GM04503 (cell line): Measurements from ENCODE around the gene CYSTM1.
A peak's percentile ranks its signal among the peaks of the same experiment; 100 is the strongest.

Source experiments
- DNase-seq: peaks from one replicate; pipeline ENCODE4 v3.0.0-alpha.2; 2012; ENCODE audit warnings: low read depth

The CYSTM1 gene

GRCh38 chr5:140258873-140259272 lies 83.9 kb downstream of the CYSTM1 start:
- DNase-seq = no peak

- no peak for DNase-seq
These were observed 84.5 kb downstream of the CYSTM1 start for GRCh38 chr5:140259500-140259899.

GRCh38 chr5:140260089-140260656 lies 85.2 kb downstream of the CYSTM1 start:
- no peak for DNase-seq

GRCh38 chr5:140261403-140262171 lies 86.6 kb downstream of the CYSTM1 start:
- peak; percentile 45 for DNase-seq

GRCh38 chr5:140262221-140262620 lies 87.2 kb downstream of the CYSTM1 start:
- no peak for DNase-seq

- no peak for DNase-seq
These were observed 87.9 kb downstream of the CYSTM1 start for GRCh38 chr5:140262839-140263238.

- DNase-seq = no peak
These were observed 90.9 kb downstream of the CYSTM1 start for GRCh38 chr5:140265845-140266244.

GRCh38 chr5:140266471-140267200 lies 91.6 kb downstream of the CYSTM1 start:
- DNase-seq = no peak

- no peak for DNase-seq
These were observed 92.2 kb downstream of the CYSTM1 start for GRCh38 chr5:140267201-140267540.

- no peak for DNase-seq
These were observed 92.6 kb downstream of the CYSTM1 start for GRCh38 chr5:140267559-140268018.

GRCh38 chr5:140270008-140270407 lies 95.0 kb downstream of the CYSTM1 start:
- DNase-seq = no peak

GRCh38 chr5:140273401-140273877 lies 98.5 kb downstream of the CYSTM1 start:
- no peak for DNase-seq

GRCh38 chr5:140275837-140276236 lies 100.8 kb downstream of the CYSTM1 start:
- DNase-seq = no peak

- no peak for DNase-seq
These were observed 107.3 kb downstream of the CYSTM1 start for GRCh38 chr5:140282266-140282665.

- no peak for DNase-seq
These were observed 109.0 kb downstream of the CYSTM1 start for GRCh38 chr5:140284013-140284412.

- no peak for DNase-seq
These were observed 111.4 kb downstream of the CYSTM1 start for GRCh38 chr5:140286424-140286823.

- DNase-seq = no peak
These were observed 113.0 kb downstream of the CYSTM1 start for GRCh38 chr5:140287801-140288521.

GRCh38 chr5:140292212-140293036 lies 117.4 kb downstream of the CYSTM1 start:
- DNase-seq = no peak
